ACC112 (cell line): ENCODE results near the gene MICB.
A peak's percentile ranks its signal among the peaks of the same experiment; 100 is the strongest.
"Not testable (repeated sequence)": the region's sequence is repeated elsewhere in the genome, so short reads cannot be mapped to it uniquely, and the experiment has no call there.

Experiments
- H2AFZ ChIP-seq: fragments of 200-600 bp; sonication (generic); one replicate; pipeline ENCODE4 v1.6.0; 2017; ENCODE audit warnings: antibody characterized with exemption, low read length; ENCODE audit not compliant: unreplicated experiment
- H3K27ac ChIP-seq: fragments of 200-600 bp; sonication (generic); 2 replicates; pipeline ENCODE4 v1.5.1; 2014; ENCODE audit warnings: low read depth, mild to moderate bottlenecking, antibody characterized with exemption, low read length, moderate library complexity
- H3K27me3 ChIP-seq: fragments of 200-600 bp; sonication (generic); 2 replicates; pipeline ENCODE4 v1.6.1; 2014; ENCODE audit warnings: mild to moderate bottlenecking, antibody characterized with exemption, low read length, moderate library complexity, mixed read lengths; ENCODE audit not compliant: insufficient read depth
- H3K36me3 ChIP-seq: fragments of 200-600 bp; sonication (generic); 2 replicates; pipeline ENCODE4 v1.6.1; 2016; ENCODE audit warnings: mild to moderate bottlenecking, antibody characterized with exemption, low read length, moderate library complexity, mixed read lengths; ENCODE audit not compliant: insufficient read depth
- H3K4me1 ChIP-seq: fragments of 200-600 bp; sonication (generic); one replicate; pipeline ENCODE4 v1.6.1; 2016; ENCODE audit warnings: low read length, mixed read lengths; ENCODE audit not compliant: insufficient read depth, unreplicated experiment, control insufficient read depth
- H3K4me3 ChIP-seq: fragments of 200-600 bp; sonication (generic); 2 replicates; pipeline ENCODE4 v1.5.1; 2014; ENCODE audit warnings: mild to moderate bottlenecking, low read depth, low read length
- H3K79me2 ChIP-seq: fragments of 200-600 bp; sonication (generic); one replicate; pipeline ENCODE4 v1.6.0; 2016; ENCODE audit warnings: low read length; ENCODE audit not compliant: control insufficient read depth, unreplicated experiment, insufficient read depth

MICB gene

DNA sequence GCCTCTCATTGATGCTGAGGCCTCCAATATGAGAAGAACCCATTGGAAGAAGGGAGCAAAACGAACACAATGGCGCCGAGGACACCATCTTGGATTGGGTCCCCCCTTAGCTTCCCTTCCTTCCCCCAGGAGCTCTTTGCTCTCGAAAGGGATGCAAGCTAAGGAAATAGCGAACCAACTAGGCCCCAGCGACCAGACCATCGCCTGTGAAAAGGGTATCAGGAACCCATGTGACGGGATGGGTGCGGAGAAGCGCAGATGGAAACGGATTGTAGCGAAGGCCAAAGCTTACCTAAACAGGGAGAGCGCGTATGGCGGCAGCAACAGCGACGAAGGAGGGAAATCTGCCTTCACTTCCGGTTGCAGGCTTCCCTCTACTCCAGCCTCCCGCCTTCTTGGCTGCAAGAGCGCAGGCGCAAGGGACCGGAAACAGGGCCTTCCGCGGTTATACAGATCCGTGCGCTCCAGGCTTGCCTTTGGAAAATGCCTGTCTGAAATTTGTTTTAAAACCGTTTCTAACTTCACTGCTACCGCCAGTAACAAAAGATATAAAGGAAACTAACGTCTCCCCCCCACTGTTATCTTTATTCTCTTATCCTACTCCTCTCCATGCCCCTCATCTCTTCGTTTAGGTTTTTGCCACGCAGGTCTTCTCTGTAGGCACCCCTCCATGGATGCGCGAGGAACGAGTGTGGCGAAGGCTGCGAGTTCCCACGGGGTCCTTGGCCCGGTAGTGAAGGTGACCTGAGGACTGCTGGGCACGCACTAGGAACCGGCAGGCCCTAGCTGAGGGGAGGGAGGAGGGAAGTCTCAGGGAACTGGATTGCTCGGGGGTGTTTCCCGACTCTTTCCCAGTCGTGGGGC, 43.9 kb downstream of the MICB start, which contains the start of gene DDX39B:
Gene DDX39B (minus strand): TSS at position 346 of the 864 bp plus-strand sequence. CDS start 1,471 bp downstream, outside the sequence.
- H3K4me1 ChIP-seq, result peaks cover 31% of the 10 kb centered on the region
- H3K27me3 ChIP-seq, result no peaks in the 10 kb centered on the region
- peak within 1 kb of the TSS; percentile 82 for H3K4me3 ChIP-seq
- H2AFZ ChIP-seq, result no peak within 1 kb of the TSS
- H3K27ac ChIP-seq, result peak within 1 kb of the TSS; percentile 97
- H3K36me3 ChIP-seq, result peaks cover 25% of the 10 kb centered on the region
- peaks cover 54% of the 10 kb centered on the region for H3K79me2 ChIP-seq

DNA sequence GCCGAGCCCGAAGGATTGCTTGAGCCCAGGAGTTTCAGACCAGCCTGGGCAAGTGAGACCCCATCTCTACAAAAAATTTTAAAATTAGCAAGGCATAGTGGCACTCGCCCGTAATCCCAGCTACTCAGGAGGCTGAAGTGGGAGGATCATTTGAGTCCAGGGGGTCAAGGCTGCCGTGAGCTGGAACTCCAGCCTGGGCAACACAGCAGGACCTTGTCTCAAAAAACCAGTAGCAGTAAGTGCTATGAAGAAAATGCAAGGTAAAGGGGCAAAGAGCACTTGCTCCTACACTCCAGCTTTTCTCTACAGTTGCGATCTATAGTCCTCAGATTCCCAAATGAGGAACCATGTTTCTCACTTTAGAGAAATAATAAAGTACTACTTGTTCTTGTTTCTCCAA, 45.7 kb downstream of the MICB start:
- peaks cover 19% of the 10 kb centered on the region for H3K36me3 ChIP-seq
- no peaks in the 10 kb centered on the region for H3K27me3 ChIP-seq
- H3K79me2 ChIP-seq, result peaks cover 52% of the 10 kb centered on the region
- H3K4me3 ChIP-seq, result no peak overlapping the region
- H2AFZ ChIP-seq, result no peak overlapping the region
- peaks cover 38% of the 10 kb centered on the region for H3K4me1 ChIP-seq
- no peak overlapping the region for H3K27ac ChIP-seq

DNA sequence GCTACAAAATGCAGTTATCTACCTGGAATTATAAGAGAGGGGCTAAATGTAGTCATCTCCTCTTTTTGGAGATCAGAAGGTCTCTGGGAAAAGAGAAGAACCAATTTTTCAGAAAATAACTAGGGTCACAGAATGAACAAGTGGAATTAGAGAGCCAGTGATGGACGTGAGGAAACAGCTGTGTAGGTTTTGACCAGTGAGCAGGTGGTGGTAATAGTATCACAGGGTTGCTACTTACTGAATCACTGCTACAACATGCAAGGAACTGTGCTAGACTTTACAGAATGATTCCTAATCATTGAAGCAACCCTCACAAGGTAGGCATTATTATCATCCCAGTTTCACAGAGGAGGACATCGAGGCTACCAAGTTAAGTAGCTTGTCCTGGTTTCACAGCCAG, 46.7 kb downstream of the MICB start:
- H3K36me3 ChIP-seq, result peaks cover 10% of the 10 kb centered on the region
- H3K4me3 ChIP-seq, result no peak overlapping the region
- peaks cover 30% of the 10 kb centered on the region for H3K4me1 ChIP-seq
- H3K27ac ChIP-seq, result no peak overlapping the region
- H2AFZ ChIP-seq, result no peak overlapping the region
- H3K27me3 ChIP-seq, result no peaks in the 10 kb centered on the region
- H3K79me2 ChIP-seq, result peaks cover 45% of the 10 kb centered on the region

DNA sequence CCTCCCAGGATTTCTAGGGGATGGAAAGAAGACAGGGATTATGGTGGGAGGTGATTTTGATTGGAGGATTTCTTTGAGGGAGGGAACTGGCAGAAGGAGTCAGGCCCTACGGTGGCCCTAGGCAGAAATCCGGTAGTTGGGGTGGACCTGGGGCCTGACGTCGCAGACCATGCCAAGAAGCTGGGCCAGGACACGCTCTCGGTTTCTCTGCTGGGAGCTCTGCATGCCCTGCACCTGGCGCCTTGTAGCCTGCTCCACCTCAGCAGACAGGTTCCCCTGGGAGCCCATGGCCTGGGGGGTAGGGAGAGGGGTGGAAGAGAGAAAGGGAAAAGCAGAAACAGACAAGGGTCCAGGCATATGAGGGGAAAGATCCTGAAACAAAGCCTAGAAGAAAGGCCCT, 47.3 kb downstream of the MICB start:
- Histone ChIP-seq H2AFZ (no peak overlapping the region), H3K36me3 (peaks cover 4% of the 10 kb centered on the region), H3K4me3 (peak overlapping the region; percentile 76; the same call in 1 of the 2 replicates), H3K79me2 (peaks cover 39% of the 10 kb centered on the region), H3K27me3 (no peaks in the 10 kb centered on the region), H3K4me1 (peaks cover 24% of the 10 kb centered on the region), H3K27ac (no peak overlapping the region)

DNA sequence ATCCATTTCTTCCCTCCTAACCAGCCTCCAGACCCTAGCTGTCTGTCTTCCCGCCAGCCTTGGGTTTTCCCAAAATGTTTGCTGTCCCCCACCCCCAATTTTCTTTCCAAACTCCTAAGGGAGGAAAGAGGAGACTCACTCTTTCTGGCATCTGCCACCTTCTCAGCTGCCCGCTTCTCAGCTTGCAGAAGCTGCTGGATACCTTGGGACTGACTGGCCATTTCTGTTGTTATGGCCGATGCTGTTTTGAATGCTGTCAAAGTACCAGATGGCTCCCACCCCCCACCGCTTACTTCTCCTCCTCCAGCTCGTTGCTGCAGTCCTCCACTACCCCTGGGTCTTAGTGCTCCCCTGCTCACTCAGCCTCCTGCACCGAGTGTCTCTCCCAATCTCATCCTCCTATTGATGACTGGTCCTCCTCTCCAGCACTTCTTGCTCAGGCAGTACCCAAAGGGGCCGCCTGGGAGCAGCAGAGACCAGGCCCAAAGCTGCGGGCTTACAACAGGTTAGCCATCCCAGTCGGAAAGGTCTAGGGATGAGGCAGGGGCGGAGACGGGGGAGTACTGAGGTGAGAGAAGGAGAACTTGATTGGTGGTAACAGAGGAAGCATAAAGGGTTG, 48.5 kb downstream of the MICB start, which contains the start of gene ATP6V1G2:
Gene ATP6V1G2 (minus strand): TSS at position 270 of the 619 bp plus-strand sequence. CDS start 49 bp downstream, at position 221.
- Histone ChIP-seq H3K79me2 (peaks cover 27% of the 10 kb centered on the region), H3K4me3 (peak within 1 kb of the TSS; percentile 76), H3K27ac (peak within 1 kb of the TSS; percentile 65; the same call in 1 of the 2 replicates), H2AFZ (peak within 1 kb of the TSS; percentile 88), H3K36me3 (no peaks in the 10 kb centered on the region), H3K27me3 (no peaks in the 10 kb centered on the region), H3K4me1 (peaks cover 24% of the 10 kb centered on the region)

DNA sequence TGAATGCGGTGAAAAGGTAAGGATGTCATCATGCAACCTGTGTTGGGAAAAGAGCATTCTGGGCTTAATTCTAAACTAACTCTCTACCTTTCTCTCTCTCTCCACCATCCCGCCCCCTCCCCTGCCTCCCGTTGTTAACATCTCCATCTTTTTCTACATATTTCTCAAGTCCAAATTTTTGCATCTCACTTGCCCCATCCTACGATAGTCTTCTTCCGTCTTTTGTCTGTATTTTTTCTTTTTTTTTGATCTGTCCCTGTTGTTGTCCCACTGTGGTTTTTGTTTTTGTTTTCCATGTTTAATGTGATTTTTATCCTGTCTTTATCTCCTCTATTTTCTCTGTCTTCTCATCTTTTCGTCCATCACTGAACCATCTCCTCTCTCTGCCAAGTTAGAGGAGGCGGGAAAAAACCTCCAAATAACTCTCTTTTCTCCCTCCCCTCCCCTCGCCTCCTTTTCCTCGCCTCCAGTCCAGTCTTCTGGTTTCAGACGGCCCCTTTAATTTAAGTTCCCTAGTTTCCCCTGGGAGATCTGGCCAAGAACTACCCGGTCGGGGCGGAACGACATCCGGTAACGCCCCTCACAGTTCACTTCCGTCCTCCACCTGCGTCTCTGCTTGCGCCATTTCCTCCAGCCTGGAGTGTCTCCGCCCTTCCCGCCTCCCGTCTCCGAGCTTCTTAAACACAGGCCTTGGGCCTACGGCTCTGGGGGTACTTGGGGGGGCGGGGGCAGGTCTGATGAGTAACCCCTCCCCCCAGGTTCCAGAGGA, 49.2 kb downstream of the MICB start, which contains the start of gene NFKBIL1:
Gene NFKBIL1 (plus strand): TSS at position 651 of the 769 bp plus-strand sequence. CDS start 87 bp downstream, at position 738.
- Histone ChIP-seq H2AFZ (peak within 1 kb of the TSS; percentile 88), H3K4me3 (peak within 1 kb of the TSS; percentile 76), H3K4me1 (peaks cover 24% of the 10 kb centered on the region), H3K36me3 (no peaks in the 10 kb centered on the region), H3K79me2 (peaks cover 23% of the 10 kb centered on the region), H3K27ac (peak within 1 kb of the TSS; percentile 65), H3K27me3 (no peaks in the 10 kb centered on the region)

DNA sequence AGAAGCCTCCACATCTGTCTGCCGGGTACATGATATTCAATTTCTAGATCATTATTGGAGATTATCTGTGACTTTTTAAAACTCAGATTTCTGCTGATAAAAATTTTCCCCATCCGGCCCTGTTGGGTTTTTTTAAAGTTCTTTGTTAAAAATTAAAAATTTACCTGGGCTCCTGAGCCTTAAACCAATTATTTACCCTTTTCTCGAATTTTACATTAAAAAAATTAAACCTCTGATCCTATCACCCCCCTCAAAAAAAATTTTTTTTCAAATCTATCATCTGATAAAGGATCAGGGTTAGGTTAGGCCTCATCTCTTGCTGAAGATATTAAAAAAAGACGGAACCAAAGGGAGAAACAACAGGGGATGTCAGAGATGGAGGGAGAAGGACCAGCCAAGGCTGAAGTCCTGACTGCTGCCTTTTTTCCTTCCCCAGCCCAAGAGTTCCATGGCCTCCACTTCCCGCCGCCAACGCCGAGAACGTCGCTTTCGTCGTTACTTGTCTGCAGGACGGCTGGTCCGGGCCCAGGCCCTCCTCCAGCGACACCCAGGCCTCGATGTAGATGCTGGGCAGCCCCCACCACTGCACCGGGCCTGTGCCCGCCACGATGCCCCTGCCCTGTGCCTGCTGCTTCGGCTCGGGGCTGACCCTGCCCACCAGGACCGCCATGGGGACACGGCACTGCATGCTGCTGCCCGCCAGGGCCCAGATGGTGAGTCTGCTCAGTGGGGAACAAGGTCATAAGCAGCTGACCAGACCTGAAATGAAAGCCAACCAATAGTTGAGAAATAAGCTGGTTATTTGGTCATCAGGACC, 50.0 kb downstream of the MICB start:
- Histone ChIP-seq H2AFZ (peak overlapping the region; percentile 34), H3K4me3 (peak overlapping the region; percentile 76), H3K4me1 (peaks cover 21% of the 10 kb centered on the region), H3K79me2 (peaks cover 18% of the 10 kb centered on the region), H3K27ac (peak overlapping the region; percentile 65), H3K36me3 (no peaks in the 10 kb centered on the region), H3K27me3 (no peaks in the 10 kb centered on the region)

DNA sequence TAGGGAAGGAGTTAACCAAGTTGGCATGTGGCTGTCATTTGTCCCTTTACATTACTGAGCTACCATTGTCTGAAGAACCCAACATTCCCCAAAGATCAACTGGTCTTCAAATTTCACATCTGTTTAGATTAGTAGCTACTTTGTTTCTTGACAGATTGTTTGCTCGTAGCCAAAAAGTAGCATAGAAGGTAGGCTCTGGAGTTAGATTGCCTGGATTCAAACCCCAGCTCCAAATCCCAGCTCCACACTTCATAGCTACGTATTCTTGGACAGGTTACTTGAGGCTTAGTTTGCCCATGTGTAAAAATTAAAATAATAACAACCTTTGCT, 50.6 kb downstream of the MICB start:
- Histone ChIP-seq H3K27me3 (no peaks in the 10 kb centered on the region), H2AFZ (no peak overlapping the region), H3K4me3 (peak overlapping the region; percentile 76), H3K79me2 (peaks cover 14% of the 10 kb centered on the region), H3K27ac (no peak overlapping the region; the same call in 1 of the 2 replicates), H3K36me3 (no peaks in the 10 kb centered on the region), H3K4me1 (peaks cover 17% of the 10 kb centered on the region)

DNA sequence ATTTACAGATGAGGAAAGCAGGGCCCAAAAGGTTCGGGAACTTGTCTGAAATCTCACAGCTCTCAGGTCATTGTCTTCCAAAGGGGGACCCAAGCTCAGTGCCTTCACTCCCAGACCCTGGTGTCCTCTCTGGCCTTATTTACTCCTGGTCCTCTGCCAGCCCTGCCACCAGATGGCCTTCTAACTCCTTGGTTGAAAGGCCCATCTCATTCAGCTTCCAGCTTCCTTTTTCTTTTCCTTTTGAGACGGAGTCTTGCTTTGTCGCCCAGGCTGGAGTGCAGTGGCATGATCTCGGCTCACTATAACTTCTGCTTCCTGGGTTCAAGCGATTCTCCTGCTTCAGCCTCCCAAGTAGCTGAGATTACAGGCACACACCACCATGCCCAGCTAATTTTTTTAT, 53.4 kb downstream of the MICB start:
- not testable (repeated sequence) for H2AFZ ChIP-seq, H3K36me3 ChIP-seq, H3K4me3 ChIP-seq, H3K27me3 ChIP-seq, H3K27ac ChIP-seq
- H3K4me1 ChIP-seq, result peaks cover 12% of the 10 kb centered on the region
- peaks cover 17% of the 10 kb centered on the region for H3K79me2 ChIP-seq
